GM19463 (cell line): ENCODE measurements around the gene B3GALT6.

ENCODE experiments used
- ATAC-seq: cut with Tn5 transposase; IDR thresholded peaks from one replicate; pipeline ENCODE4 v1.9.1; 2021; ENCODE audit warnings: mild to moderate bottlenecking, moderate library complexity; ENCODE audit not compliant: unreplicated experiment

B3GALT6 gene

GRCh38 chr1:1281533-1282321 lies 49.7 kb downstream of the B3GALT6 start:
- ATAC-seq = no peak

DNA sequence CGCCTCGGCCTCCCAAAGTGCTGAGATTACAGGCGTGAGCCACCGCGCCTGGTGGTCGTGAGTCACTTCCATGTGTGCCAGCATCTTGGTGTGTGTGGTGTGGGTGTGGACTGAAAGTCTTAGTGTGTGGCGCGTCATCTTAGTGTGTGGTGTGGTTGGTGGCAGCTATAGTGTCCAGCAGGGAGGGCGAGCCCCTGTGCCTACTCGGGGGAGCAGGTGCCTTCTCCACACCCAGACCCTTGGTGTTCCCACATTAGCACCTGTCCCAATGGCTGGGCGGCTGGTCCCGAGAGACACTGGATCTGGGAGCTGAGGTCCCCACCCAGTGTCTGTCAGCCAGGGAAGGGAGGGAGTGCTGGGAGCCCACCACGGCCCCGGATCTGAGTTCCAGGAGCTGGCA lies 51.0 kb downstream of the B3GALT6 start:
- ATAC-seq = no peak

- no peak for ATAC-seq
Measured at GRCh38 chr1:1283821-1284220, 51.8 kb downstream of the B3GALT6 start.
